Liver (tissue), 3 donors: ENCODE measurements around the gene ACTN4.

Experiments used
- CTCF ChIP-seq: fragments of 150-350 bp; IDR thresholded peaks from 2 replicates; pipeline ENCODE4 v1.5.1; 2017; ENCODE audit warnings: improper control_type of control experiment, low read depth, low read length; ENCODE audit not compliant: missing input control
- FOXA1 ChIP-seq: IDR thresholded peaks from 2 replicates; pipeline ENCODE4 v1.6.1; 2016; ENCODE audit warnings: antibody characterized with exemption
- GABPA ChIP-seq, 2 donors: IDR thresholded peaks in 1 of 2; conservative IDR thresholded peaks in 1 of 2; 2 replicates each; pipeline ENCODE4 v1.6.1; 2016; ENCODE audit warnings: antibody characterized with exemption in 2 of 2, mild to moderate bottlenecking in 1 of 2, moderate library complexity in 1 of 2
- HNF4A ChIP-seq, 2 donors: conservative IDR thresholded peaks; 2 replicates each; pipeline ENCODE4 v1.6.1; 2016; ENCODE audit warnings: antibody characterized with exemption in 2 of 2, mild to moderate bottlenecking in 2 of 2
- JUND ChIP-seq, 2 donors: IDR thresholded peaks; 2 replicates each; pipeline ENCODE4 v1.6.1; 2016; ENCODE audit warnings: antibody characterized with exemption in 2 of 2
- MAX ChIP-seq: IDR thresholded peaks from 2 replicates; pipeline ENCODE4 v1.6.1; 2016; ENCODE audit warnings: antibody characterized with exemption
- RAD21 ChIP-seq, 2 donors: IDR thresholded peaks; 2 replicates each; pipeline ENCODE4 v1.6.1; 2016; ENCODE audit warnings: antibody characterized with exemption in 2 of 2, mild to moderate bottlenecking in 2 of 2
- REST ChIP-seq: IDR thresholded peaks from 2 replicates; pipeline ENCODE4 v1.6.1; 2016; ENCODE audit warnings: antibody characterized with exemption, mild to moderate bottlenecking
- SP1 ChIP-seq: IDR thresholded peaks from 2 replicates; pipeline ENCODE4 v1.6.1; 2018; ENCODE audit warnings: antibody characterized with exemption, mild to moderate bottlenecking
- TAF1 ChIP-seq: conservative IDR thresholded peaks from 2 replicates; pipeline ENCODE4 v1.6.1; 2016; ENCODE audit warnings: antibody characterized with exemption, mild to moderate bottlenecking
- YY1 ChIP-seq: IDR thresholded peaks from 2 replicates; pipeline ENCODE4 v1.6.1; 2016; ENCODE audit warnings: antibody characterized with exemption, mild to moderate bottlenecking
- ZBTB33 ChIP-seq: IDR thresholded peaks from 2 replicates; pipeline ENCODE4 v1.6.1; 2016; ENCODE audit warnings: antibody characterized with exemption
- donor health status: healthy.
- donor health status: healthy.

- TF ChIP-seq CTCF (no peak), JUND (IDR thresholded peaks at IDR 0.05) (no peak), HNF4A (conservative IDR thresholded peaks at IDR 0.05) (no peak), MAX (no peak), REST (no peak), SP1 (no peak), RAD21 (IDR thresholded peaks at IDR 0.05) (no peak), FOXA1 (no peak), GABPA (IDR thresholded peaks at IDR 0.05 in 1 of 2, conservative IDR thresholded peaks at IDR 0.05 in 1 of 2) (no peak), TAF1 (no peak), YY1 (no peak), ZBTB33 (no peak)
Measured at GRCh38 chr19:38690832-38691231, 43.4 kb downstream of the ACTN4 start.
